Fibroblast of lung (primary cell): ENCODE results near the gene TPD52L2. TPM values are rescaled to one million over a fixed set of nuclear protein-coding genes. Genes with fewer than 3 reads are reported as not detected.

Experiments
- DNase-seq, 2 donors: peaks; one replicate each; pipeline versions ENCODE4 v3.0.0 to v3.0.0-alpha.2; 2010; ENCODE audit warnings: low read depth in 2 of 2
- H2AFZ ChIP-seq: 2 replicates; pipeline ENCODE4 v1.5.1; 2012; ENCODE audit warnings: low read length, control low read depth, inconsistent platforms
- H3K27ac ChIP-seq: 2 replicates; pipeline ENCODE4 v1.5.1; 2011; ENCODE audit warnings: low read length, control low read depth; ENCODE audit not compliant: insufficient read depth
- H3K27me3 ChIP-seq: 2 replicates; pipeline ENCODE4 v1.5.1; 2011; ENCODE audit warnings: mild to moderate bottlenecking, low read length; ENCODE audit not compliant: control insufficient read depth, insufficient read depth
- H3K36me3 ChIP-seq: 2 replicates; pipeline ENCODE4 v1.5.1; 2011; ENCODE audit warnings: low read length; ENCODE audit not compliant: control insufficient read depth, insufficient read depth
- H3K4me1 ChIP-seq: 2 replicates; pipeline ENCODE4 v1.5.1; 2011; ENCODE audit warnings: low read length; ENCODE audit not compliant: control insufficient read depth, insufficient read depth; ENCODE audit errors: extremely low read depth
- H3K4me2 ChIP-seq: 2 replicates; pipeline ENCODE4 v1.5.1; 2011; ENCODE audit warnings: low read length, control low read depth; ENCODE audit not compliant: insufficient read depth; ENCODE audit errors: extremely low read depth
- H3K4me3 ChIP-seq, 4 experiments: fragments of 200-600 bp in 1 of 4; sonication (generic) in 1 of 4; replicated peaks in 1 of 4; 2 replicates each; pipeline ENCODE4 v1.5.1; 2011 to 2016; ENCODE audit warnings: low read length in 4 of 4, low read depth in 3 of 4, mild to moderate bottlenecking in 3 of 4, control low read depth in 2 of 4, inconsistent platforms in 1 of 4, mixed read lengths in 1 of 4; ENCODE audit not compliant: insufficient read depth in 1 of 4; ENCODE audit errors: control extremely low read depth in 1 of 4
- H3K79me2 ChIP-seq: 2 replicates; pipeline ENCODE4 v1.5.1; 2012; ENCODE audit warnings: mild to moderate bottlenecking, low read length, inconsistent platforms; ENCODE audit not compliant: control insufficient read depth, insufficient read depth
- H3K9ac ChIP-seq: 2 replicates; pipeline ENCODE4 v1.5.1; 2011; ENCODE audit warnings: mild to moderate bottlenecking, low read length, control low read depth; ENCODE audit not compliant: insufficient read depth
- H3K9me3 ChIP-seq: 2 replicates; pipeline ENCODE4 v1.5.1; 2012; ENCODE audit warnings: low read depth, low read length; ENCODE audit not compliant: control insufficient read depth, insufficient read depth
- H4K20me1 ChIP-seq: 2 replicates; pipeline ENCODE4 v1.5.1; 2011; ENCODE audit warnings: low read length; ENCODE audit not compliant: control insufficient read depth, insufficient read depth; ENCODE audit errors: extremely low read depth
- EZH2 ChIP-seq: IDR thresholded peaks from 2 replicates; pipeline ENCODE4 v1.5.1; 2012; ENCODE audit warnings: low read length, control low read depth, mild to moderate bottlenecking; ENCODE audit errors: missing control alignments
- polyA plus RNA-seq, 2 donors: library from polyadenylated mRNA; depleted of rRNA in 1 of 2; stranded (reverse) in 1 of 2; unstranded in 1 of 2; fragments of >200 nt; gene quantifications; 2 replicates each; pipeline ENCODE4 v1.2.1, GENCODE V29; 2011 to 2012; ENCODE audit warnings: missing spikeins in 1 of 2
- total RNA-seq: library from RNA; depleted of rRNA; stranded (reverse); fragments of >200 nt; gene quantifications from 2 replicates; pipeline ENCODE4 v1.2.1, GENCODE V29; 2014
- TF ChIP-seq, protein P1 (sequence below), 2 donors: IDR thresholded peaks in 1 of 2; conservative IDR thresholded peaks in 1 of 2; 1 replicate in 1 of 2; 2 replicates in 1 of 2; pipeline ENCODE4 v1.5.1; 2011 to 2012; ENCODE audit warnings: low read length in 2 of 2, control low read depth in 1 of 2, inconsistent platforms in 1 of 2, low read depth in 1 of 2, mild to moderate bottlenecking in 1 of 2

The TPD52L2 gene
- total and polyA plus RNA-seq, 2 donors (not counting 1 experiment from before 2014, with no cell fraction given), result 123 to 212 TPM

DNA sequence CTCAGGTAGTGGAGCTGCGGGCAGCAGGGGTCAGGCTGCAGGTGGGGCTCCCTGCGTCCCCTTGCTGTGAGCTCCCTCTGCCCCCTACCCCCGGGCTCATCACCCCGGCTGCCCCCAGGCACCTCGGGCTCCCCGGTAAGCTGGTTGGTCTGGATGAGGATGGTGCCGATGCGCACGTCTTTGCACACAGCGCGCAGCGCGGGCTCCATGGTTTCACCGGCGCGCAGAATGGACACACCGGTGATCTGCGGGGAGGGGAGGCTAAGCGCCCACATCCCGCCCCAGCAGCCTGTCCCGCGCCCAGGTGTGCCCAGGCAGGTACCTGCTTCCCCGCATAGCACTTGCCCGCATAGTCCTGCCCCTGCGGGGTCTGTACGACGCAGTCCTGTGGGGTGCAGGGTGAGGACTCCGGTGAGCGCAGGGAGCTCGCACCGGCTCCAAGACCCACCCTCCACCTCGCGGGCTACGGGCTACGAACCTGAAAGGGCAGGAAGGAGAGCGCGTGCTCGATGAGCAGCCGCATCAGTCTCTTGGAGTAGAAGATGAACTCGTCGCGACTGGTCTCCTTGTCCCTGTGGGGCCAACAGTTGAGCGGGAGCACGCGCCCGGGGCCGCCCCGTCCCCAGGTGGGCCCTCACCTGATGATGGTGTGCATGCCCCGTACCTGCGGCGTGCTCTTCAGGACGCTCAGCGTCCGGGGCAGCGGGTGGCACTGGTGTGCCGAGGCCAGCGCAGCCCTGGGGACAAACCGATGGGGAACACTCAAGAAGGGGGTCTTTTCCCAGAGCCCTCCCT is 75.6 kb downstream of the TPD52L2 start:
- no peak overlapping the region for H3K9ac ChIP-seq
- no peak for DNase-seq
- no peaks in the 10 kb centered on the region for H3K27me3 ChIP-seq
- TF ChIP-seq EZH2, result no peak
- TF ChIP-seq, protein P1, sequence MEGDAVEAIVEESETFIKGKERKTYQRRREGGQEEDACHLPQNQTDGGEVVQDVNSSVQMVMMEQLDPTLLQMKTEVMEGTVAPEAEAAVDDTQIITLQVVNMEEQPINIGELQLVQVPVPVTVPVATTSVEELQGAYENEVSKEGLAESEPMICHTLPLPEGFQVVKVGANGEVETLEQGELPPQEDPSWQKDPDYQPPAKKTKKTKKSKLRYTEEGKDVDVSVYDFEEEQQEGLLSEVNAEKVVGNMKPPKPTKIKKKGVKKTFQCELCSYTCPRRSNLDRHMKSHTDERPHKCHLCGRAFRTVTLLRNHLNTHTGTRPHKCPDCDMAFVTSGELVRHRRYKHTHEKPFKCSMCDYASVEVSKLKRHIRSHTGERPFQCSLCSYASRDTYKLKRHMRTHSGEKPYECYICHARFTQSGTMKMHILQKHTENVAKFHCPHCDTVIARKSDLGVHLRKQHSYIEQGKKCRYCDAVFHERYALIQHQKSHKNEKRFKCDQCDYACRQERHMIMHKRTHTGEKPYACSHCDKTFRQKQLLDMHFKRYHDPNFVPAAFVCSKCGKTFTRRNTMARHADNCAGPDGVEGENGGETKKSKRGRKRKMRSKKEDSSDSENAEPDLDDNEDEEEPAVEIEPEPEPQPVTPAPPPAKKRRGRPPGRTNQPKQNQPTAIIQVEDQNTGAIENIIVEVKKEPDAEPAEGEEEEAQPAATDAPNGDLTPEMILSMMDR (conservative IDR thresholded peaks at IDR 0.05 in 1 of 2, IDR thresholded peaks at IDR 0.05 in 1 of 2; ENCODE audit: low read depth in 1 of 2, low read length in 2 of 2), result no peak
- H3K4me2 ChIP-seq, result no peak overlapping the region
- H3K36me3 ChIP-seq, result peaks cover 40% of the 10 kb centered on the region
- H3K4me3 ChIP-seq, result no peak overlapping the region
- H3K27ac ChIP-seq, result no peak overlapping the region
- H4K20me1 ChIP-seq, result no peaks in the 10 kb centered on the region
- H3K4me1 ChIP-seq, result no peaks in the 10 kb centered on the region
- no peak overlapping the region for H2AFZ ChIP-seq
- no peaks in the 10 kb centered on the region for H3K9me3 ChIP-seq
- peaks cover 7% of the 10 kb centered on the region for H3K79me2 ChIP-seq

Other genes starting within 250 kb of the TPD52L2 start
- 7.4 and 10.9 TPM in 2 replicates for gene GMEB2, start 238.2 kb upstream of the TPD52L2 start, total RNA-seq
- gene GMEB2, start 238.2 kb upstream of the TPD52L2 start, polyA plus RNA-seq, result 6.3 and 7.9 TPM in 2 replicates
- 16.4 and 34.3 TPM in 2 replicates for gene STMN3, start 211.8 kb upstream of the TPD52L2 start, total RNA-seq
- gene STMN3, start 211.8 kb upstream of the TPD52L2 start, polyA plus RNA-seq, result 3.7 and 27.4 TPM in 2 replicates
- gene RTEL1, start 207.0 kb upstream of the TPD52L2 start, total RNA-seq, result 8.5 and 12.4 TPM in 2 replicates
- gene RTEL1, start 207.0 kb upstream of the TPD52L2 start, polyA plus RNA-seq, result 4.7 and 11.5 TPM in 2 replicates
- 6.7 and 35.2 TPM in 2 replicates for gene TNFRSF6B, start 168.6 kb upstream of the TPD52L2 start, total RNA-seq
- 3.8 and 5.7 TPM in 2 replicates for gene TNFRSF6B, start 168.6 kb upstream of the TPD52L2 start, polyA plus RNA-seq
- 24.7 and 35.0 TPM in 2 replicates for gene ARFRP1, start 157.3 kb upstream of the TPD52L2 start, total RNA-seq
- gene ARFRP1, start 157.3 kb upstream of the TPD52L2 start, polyA plus RNA-seq, result 32.2 and 34.6 TPM in 2 replicates
- gene ZGPAT, start 157.2 kb upstream of the TPD52L2 start, total RNA-seq, result 10.7 and 11.0 TPM in 2 replicates
- gene ZGPAT, start 157.2 kb upstream of the TPD52L2 start, polyA plus RNA-seq, result 7.6 and 8.7 TPM in 2 replicates
- 1.5 and 3.5 TPM in 2 replicates for gene LIME1, start 128.6 kb upstream of the TPD52L2 start, total RNA-seq
- gene LIME1, start 128.6 kb upstream of the TPD52L2 start, polyA plus RNA-seq, result 0.68 and 0.90 TPM in 2 replicates
- 18.2 and 30.6 TPM in 2 replicates for gene SLC2A4RG, start 125.5 kb upstream of the TPD52L2 start, total RNA-seq
- 17.5 and 27.1 TPM in 2 replicates for gene SLC2A4RG, start 125.5 kb upstream of the TPD52L2 start, polyA plus RNA-seq
- gene ZBTB46, start 34.0 kb upstream of the TPD52L2 start, total RNA-seq, result 2.8 and 4.5 TPM in 2 replicates
- 0.53 and 0.96 TPM in 2 replicates for gene ZBTB46, start 34.0 kb upstream of the TPD52L2 start, polyA plus RNA-seq
- not detected in 2 replicates for gene ABHD16B, start 3.8 kb upstream of the TPD52L2 start, total RNA-seq
- gene ABHD16B, start 3.8 kb upstream of the TPD52L2 start, polyA plus RNA-seq, result not detected in 2 replicates
- 35.7 and 48.9 TPM in 2 replicates for gene DNAJC5, start 29.9 kb downstream of the TPD52L2 start, total RNA-seq
- 29.2 and 29.6 TPM in 2 replicates for gene DNAJC5, start 29.9 kb downstream of the TPD52L2 start, polyA plus RNA-seq
- 20.8 and 27.9 TPM in 2 replicates for gene UCKL1, start 91.1 kb downstream of the TPD52L2 start, total RNA-seq
- 16.4 and 16.7 TPM in 2 replicates for gene UCKL1, start 91.1 kb downstream of the TPD52L2 start, polyA plus RNA-seq
- gene ZNF512B, start 104.7 kb downstream of the TPD52L2 start, total RNA-seq, result 6.4 and 8.4 TPM in 2 replicates
- 3.5 and 3.7 TPM in 2 replicates for gene ZNF512B, start 104.7 kb downstream of the TPD52L2 start, polyA plus RNA-seq
- 0.77 and 0.99 TPM in 2 replicates for gene SAMD10, start 114.4 kb downstream of the TPD52L2 start, total RNA-seq
- 0.37 and 0.86 TPM in 2 replicates for gene SAMD10, start 114.4 kb downstream of the TPD52L2 start, polyA plus RNA-seq
- 52.0 and 55.2 TPM in 2 replicates for gene PRPF6, start 115.9 kb downstream of the TPD52L2 start, total RNA-seq
- gene PRPF6, start 115.9 kb downstream of the TPD52L2 start, polyA plus RNA-seq, result 28.2 and 40.5 TPM in 2 replicates
- 0.26 and 0.66 TPM in 2 replicates for gene C20orf204, start 170.9 kb downstream of the TPD52L2 start, total RNA-seq
- gene C20orf204, start 170.9 kb downstream of the TPD52L2 start, polyA plus RNA-seq, result 0.02 TPM in 2 replicates
- gene SOX18, start 184.4 kb downstream of the TPD52L2 start, total RNA-seq, result not detected in 2 replicates
- gene SOX18, start 184.4 kb downstream of the TPD52L2 start, polyA plus RNA-seq, result not detected in 2 replicates
- 23.9 and 25.2 TPM in 2 replicates for gene TCEA2, start 197.9 kb downstream of the TPD52L2 start, total RNA-seq
- gene TCEA2, start 197.9 kb downstream of the TPD52L2 start, polyA plus RNA-seq, result 12.7 and 17.1 TPM in 2 replicates
- gene RGS19, start 214.2 kb downstream of the TPD52L2 start, total RNA-seq, result 9.1 and 11.6 TPM in 2 replicates
- 5.5 and 5.8 TPM in 2 replicates for gene RGS19, start 214.2 kb downstream of the TPD52L2 start, polyA plus RNA-seq
- 2.6 and 4.1 TPM in 2 replicates for gene OPRL1, start 214.8 kb downstream of the TPD52L2 start, total RNA-seq
- 0.17 and 0.49 TPM in 2 replicates for gene OPRL1, start 214.8 kb downstream of the TPD52L2 start, polyA plus RNA-seq
- not detected in 2 replicates for gene LKAAEAR1, start 219.1 kb downstream of the TPD52L2 start, total RNA-seq
- gene LKAAEAR1, start 219.1 kb downstream of the TPD52L2 start, polyA plus RNA-seq, result not detected in 2 replicates
- not detected in 2 replicates for gene NPBWR2, start 242.3 kb downstream of the TPD52L2 start, total RNA-seq
- not detected in 2 replicates for gene NPBWR2, start 242.3 kb downstream of the TPD52L2 start, polyA plus RNA-seq